Mesendoderm (in vitro differentiated cells): ENCODE measurements around the gene ANKS3.
A peak's percentile ranks its signal among the peaks of the same experiment; 100 is the strongest.

Experiments used
- DNase-seq: peaks from one replicate; pipeline ENCODE4 v3.0.0; 2013
- H2AK5ac ChIP-seq: 2 replicates; pipeline ENCODE4 v1.6.1; 2013; ENCODE audit warnings: low read length, inconsistent platforms
- H2BK120ac ChIP-seq: 2 replicates; pipeline ENCODE4 v1.6.1; 2013; ENCODE audit warnings: low read depth, mild to moderate bottlenecking, low read length, moderate library complexity, mixed read lengths
- H2BK15ac ChIP-seq: replicated peaks from 2 replicates; pipeline ENCODE4 v1.6.1; 2013; ENCODE audit warnings: low read depth, mild to moderate bottlenecking, moderate library complexity
- H2BK5ac ChIP-seq: 2 replicates; pipeline ENCODE4 v1.6.1; 2013; ENCODE audit warnings: low read length, inconsistent platforms
- H3K18ac ChIP-seq: 2 replicates; pipeline ENCODE4 v1.6.1; 2013; ENCODE audit warnings: mild to moderate bottlenecking, low read length, mixed read lengths
- H3K23ac ChIP-seq: one replicate; pipeline ENCODE4 v1.6.1; 2013; ENCODE audit warnings: low read length
- H3K27ac ChIP-seq: 2 replicates; pipeline ENCODE4 v1.5.1; 2013; ENCODE audit warnings: low read depth, mild to moderate bottlenecking, inconsistent platforms, low read length, moderate library complexity
- H3K27me3 ChIP-seq: 2 replicates; pipeline ENCODE4 v1.6.1; 2013; ENCODE audit warnings: low read length, control low read depth, mild to moderate bottlenecking, inconsistent platforms; ENCODE audit not compliant: insufficient read depth, poor library complexity
- H3K36me3 ChIP-seq: 2 replicates; pipeline ENCODE4 v1.6.1; 2013; ENCODE audit warnings: low read length, inconsistent platforms; ENCODE audit not compliant: control insufficient read depth, insufficient read depth
- H3K4ac ChIP-seq: one replicate; pipeline ENCODE4 v1.6.1; 2013; ENCODE audit warnings: low read depth, mild to moderate bottlenecking, low read length, moderate library complexity
- H3K4me1 ChIP-seq: 2 replicates; pipeline ENCODE4 v1.6.1; 2013; ENCODE audit warnings: low read depth, low read length, inconsistent platforms; ENCODE audit not compliant: control insufficient read depth
- H3K4me2 ChIP-seq: 2 replicates; pipeline ENCODE4 v1.6.1; 2013; ENCODE audit warnings: low read length
- H3K4me3 ChIP-seq: 2 replicates; pipeline ENCODE4 v1.5.1; 2013; ENCODE audit warnings: mild to moderate bottlenecking, low read length
- H3K56ac ChIP-seq: one replicate; pipeline ENCODE4 v1.6.1; 2013; ENCODE audit warnings: low read length
- H3K79me1 ChIP-seq: 2 replicates; pipeline ENCODE4 v1.6.1; 2013; ENCODE audit warnings: low read length, inconsistent platforms
- H3K79me2 ChIP-seq: 2 replicates; pipeline ENCODE4 v1.6.1; 2013; ENCODE audit warnings: mild to moderate bottlenecking, low read length; ENCODE audit not compliant: control insufficient read depth, insufficient read depth
- H3K9ac ChIP-seq: 2 replicates; pipeline ENCODE4 v1.6.1; 2013; ENCODE audit warnings: low read length, inconsistent platforms
- H4K5ac ChIP-seq: one replicate; pipeline ENCODE4 v1.6.1; 2013; ENCODE audit warnings: low read length
- H4K8ac ChIP-seq: one replicate; pipeline ENCODE4 v1.6.1; 2013; ENCODE audit warnings: low read depth, mild to moderate bottlenecking, control low read depth, low read length, moderate library complexity
- WGBS: extraction: QIAGEN DNeasy Blood & Tissue Kit; methylation state at CpG from one replicate; pipeline ENCODE4 v1.1.7; 2013; ENCODE audit warnings: low lambda C conversion rate, missing lambda C conversion rate; ENCODE audit not compliant: insufficient coverage; ENCODE audit errors: extremely low coverage; 5-methylcytosine and 5-hydroxymethylcytosine counted together

The ANKS3 gene

GRCh38 chr16:4776141-4776705, 42.2 kb upstream of the ANKS3 start:
- Histone ChIP-seq H2BK5ac (no peak overlapping the region), H2BK120ac (no peak overlapping the region), H3K79me2 (no peaks in the 10 kb centered on the region), H3K18ac (no peak overlapping the region), H3K4me2 (no peak overlapping the region), H3K27ac (no peak overlapping the region), H3K27me3 (no peaks in the 10 kb centered on the region), H2AK5ac (no peak overlapping the region), H4K5ac (no peak overlapping the region), H3K4me3 (no peak overlapping the region), H3K4me1 (no peaks in the 10 kb centered on the region), H2BK15ac (no peak overlapping the region), H3K56ac (no peak overlapping the region), H3K79me1 (no peaks in the 10 kb centered on the region), H3K36me3 (no peaks in the 10 kb centered on the region), H3K9ac (no peak overlapping the region), H4K8ac (no peak overlapping the region), H3K23ac (no peak overlapping the region), H3K4ac (no peak overlapping the region)
- DNase-seq = no peak
- no CpG with 5 or more reads among the region's 2 CpGs for WGBS

DNA sequence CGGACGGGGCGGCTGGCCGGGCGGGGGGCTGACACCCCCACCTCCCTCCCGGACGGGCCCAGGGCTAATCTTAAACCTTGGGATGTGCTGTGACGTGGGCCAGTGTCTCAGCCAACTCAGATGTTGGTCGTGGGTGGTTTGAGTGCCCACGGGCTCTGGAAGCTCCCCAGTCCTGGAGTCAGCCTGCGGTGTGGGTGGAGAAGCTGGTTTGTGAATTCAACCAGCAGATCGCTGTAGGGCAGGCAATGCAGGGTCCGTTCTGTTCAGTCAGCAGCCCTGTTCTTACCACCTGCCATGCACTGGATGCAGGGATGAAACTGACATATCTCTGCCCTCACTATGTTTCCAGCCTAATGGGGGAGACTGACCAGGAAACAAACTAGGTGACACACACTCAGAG, 40.9 kb upstream of the ANKS3 start:
- Histone ChIP-seq H3K4ac (no peak overlapping the region), H3K9ac (no peak overlapping the region), H4K8ac (no peak overlapping the region), H4K5ac (no peak overlapping the region), H3K79me1 (no peaks in the 10 kb centered on the region), H3K23ac (no peak overlapping the region), H2BK120ac (no peak overlapping the region), H3K79me2 (no peaks in the 10 kb centered on the region), H3K4me2 (no peak overlapping the region), H3K56ac (no peak overlapping the region), H3K27me3 (no peaks in the 10 kb centered on the region), H3K27ac (no peak overlapping the region), H3K36me3 (no peaks in the 10 kb centered on the region), H2BK5ac (no peak overlapping the region), H2AK5ac (no peak overlapping the region), H3K4me3 (no peak overlapping the region), H3K4me1 (no peaks in the 10 kb centered on the region), H3K18ac (no peak overlapping the region), H2BK15ac (no peak overlapping the region)
- no peak for DNase-seq
- no CpG with 5 or more reads among the region's 13 CpGs for WGBS

DNA sequence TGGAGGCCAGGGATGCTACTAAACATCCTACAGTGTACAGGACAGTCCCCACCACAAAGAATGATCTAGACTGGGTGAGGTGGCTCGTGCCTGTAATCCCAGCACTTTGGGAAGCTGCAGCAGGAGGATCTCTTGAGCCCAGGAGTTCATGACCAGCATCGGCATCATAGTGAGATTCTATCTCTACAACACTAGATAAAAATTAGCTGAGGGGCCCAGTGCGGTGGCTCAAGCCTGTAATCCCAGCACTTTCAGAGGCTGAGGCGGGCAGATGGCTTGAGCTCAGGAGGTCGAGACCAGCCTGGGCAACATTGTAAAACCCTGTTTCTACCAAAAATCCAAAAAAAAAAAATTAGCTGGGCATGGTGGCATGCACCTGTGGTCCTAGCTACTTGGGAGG, 38.3 kb upstream of the ANKS3 start:
- no peak overlapping the region for H3K4me2 ChIP-seq
- no peaks in the 10 kb centered on the region for H3K27me3 ChIP-seq
- no peak overlapping the region for H2BK15ac ChIP-seq
- DNase-seq = no peak
- no peak overlapping the region for H2BK120ac ChIP-seq
- H4K5ac ChIP-seq = no peak overlapping the region
- no peak overlapping the region for H3K18ac ChIP-seq
- no peak overlapping the region for H3K9ac ChIP-seq
- no peak overlapping the region for H3K23ac ChIP-seq
- no peak overlapping the region for H2BK5ac ChIP-seq
- no peaks in the 10 kb centered on the region for H3K36me3 ChIP-seq
- no peak overlapping the region for H2AK5ac ChIP-seq
- WGBS = no CpG with 5 or more reads among the region's 5 CpGs
- no peak overlapping the region for H4K8ac ChIP-seq
- no peak overlapping the region for H3K4me3 ChIP-seq
- H3K4ac ChIP-seq = no peak overlapping the region
- H3K79me2 ChIP-seq = no peaks in the 10 kb centered on the region
- H3K27ac ChIP-seq = no peak overlapping the region
- H3K56ac ChIP-seq = no peak overlapping the region
- H3K79me1 ChIP-seq = no peaks in the 10 kb centered on the region
- H3K4me1 ChIP-seq = no peaks in the 10 kb centered on the region

DNA sequence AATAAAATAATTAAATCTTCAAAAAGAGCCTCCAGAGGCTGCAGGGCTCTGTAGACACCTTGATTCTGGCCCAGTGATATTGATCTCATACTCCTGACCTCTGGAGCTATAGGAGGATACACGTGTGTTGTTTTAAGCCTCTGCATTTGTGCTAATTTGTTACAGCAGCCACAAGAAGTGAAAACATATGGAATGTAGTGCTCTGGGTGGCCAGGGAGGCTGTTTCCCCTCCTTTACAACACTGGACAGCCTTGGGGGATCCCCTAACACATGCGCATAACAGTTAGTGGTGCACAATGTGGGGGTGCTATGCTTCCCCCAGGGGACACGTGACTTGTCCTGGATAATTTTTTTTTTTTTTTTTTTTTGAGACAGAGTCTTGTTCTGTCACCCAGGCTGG, 37.6 kb upstream of the ANKS3 start:
- Histone ChIP-seq H2BK15ac (no peak overlapping the region), H3K79me1 (no peaks in the 10 kb centered on the region), H3K4me3 (no peak overlapping the region), H3K4me2 (no peak overlapping the region), H3K36me3 (no peaks in the 10 kb centered on the region), H2AK5ac (no peak overlapping the region), H3K4ac (no peak overlapping the region), H2BK5ac (no peak overlapping the region), H4K8ac (no peak overlapping the region), H3K27ac (no peak overlapping the region), H3K56ac (no peak overlapping the region), H3K27me3 (no peaks in the 10 kb centered on the region), H4K5ac (no peak overlapping the region), H3K23ac (no peak overlapping the region), H3K79me2 (peaks cover under 1% of the 10 kb centered on the region), H2BK120ac (no peak overlapping the region), H3K9ac (no peak overlapping the region), H3K18ac (no peak overlapping the region), H3K4me1 (no peaks in the 10 kb centered on the region)
- no CpG with 5 or more reads among the region's 3 CpGs for WGBS
- no peak for DNase-seq

DNA sequence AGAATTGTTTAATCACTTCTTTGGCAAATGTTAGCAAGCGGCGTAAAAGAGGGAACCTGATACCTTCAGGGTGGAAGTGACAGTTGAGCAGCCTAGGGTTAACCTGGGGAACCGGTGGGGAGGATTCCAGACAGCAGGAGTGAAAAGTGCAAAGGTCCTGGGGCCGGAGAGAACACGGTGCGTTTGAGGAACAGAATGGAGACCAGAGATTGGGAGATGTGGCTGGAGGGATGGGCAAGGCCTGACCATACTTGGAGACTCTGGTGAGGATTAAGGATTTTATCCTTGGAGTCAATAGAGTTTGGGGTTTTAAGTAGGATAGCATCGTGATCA, 35.2 kb upstream of the ANKS3 start:
- H3K4me1 ChIP-seq = peaks cover 1% of the 10 kb centered on the region
- H2BK5ac ChIP-seq = no peak overlapping the region
- H3K27ac ChIP-seq = no peak overlapping the region
- no peak overlapping the region for H3K23ac ChIP-seq
- H2BK120ac ChIP-seq = no peak overlapping the region
- no peak overlapping the region for H2AK5ac ChIP-seq
- no peak overlapping the region for H3K4me3 ChIP-seq
- peaks cover 2% of the 10 kb centered on the region for H3K36me3 ChIP-seq
- H3K79me2 ChIP-seq = peaks cover 6% of the 10 kb centered on the region
- H2BK15ac ChIP-seq = no peak overlapping the region
- no peak for DNase-seq
- no peak overlapping the region for H3K4me2 ChIP-seq
- no peak overlapping the region for H3K4ac ChIP-seq
- H3K9ac ChIP-seq = no peak overlapping the region
- peak overlapping the region; percentile 89 for H3K56ac ChIP-seq
- peak overlapping the region; percentile 28 for H4K8ac ChIP-seq
- no peaks in the 10 kb centered on the region for H3K27me3 ChIP-seq
- no peak overlapping the region for H3K18ac ChIP-seq
- H4K5ac ChIP-seq = no peak overlapping the region
- H3K79me1 ChIP-seq = peaks cover 9% of the 10 kb centered on the region
- no CpG with 5 or more reads among the region's 7 CpGs for WGBS

DNA sequence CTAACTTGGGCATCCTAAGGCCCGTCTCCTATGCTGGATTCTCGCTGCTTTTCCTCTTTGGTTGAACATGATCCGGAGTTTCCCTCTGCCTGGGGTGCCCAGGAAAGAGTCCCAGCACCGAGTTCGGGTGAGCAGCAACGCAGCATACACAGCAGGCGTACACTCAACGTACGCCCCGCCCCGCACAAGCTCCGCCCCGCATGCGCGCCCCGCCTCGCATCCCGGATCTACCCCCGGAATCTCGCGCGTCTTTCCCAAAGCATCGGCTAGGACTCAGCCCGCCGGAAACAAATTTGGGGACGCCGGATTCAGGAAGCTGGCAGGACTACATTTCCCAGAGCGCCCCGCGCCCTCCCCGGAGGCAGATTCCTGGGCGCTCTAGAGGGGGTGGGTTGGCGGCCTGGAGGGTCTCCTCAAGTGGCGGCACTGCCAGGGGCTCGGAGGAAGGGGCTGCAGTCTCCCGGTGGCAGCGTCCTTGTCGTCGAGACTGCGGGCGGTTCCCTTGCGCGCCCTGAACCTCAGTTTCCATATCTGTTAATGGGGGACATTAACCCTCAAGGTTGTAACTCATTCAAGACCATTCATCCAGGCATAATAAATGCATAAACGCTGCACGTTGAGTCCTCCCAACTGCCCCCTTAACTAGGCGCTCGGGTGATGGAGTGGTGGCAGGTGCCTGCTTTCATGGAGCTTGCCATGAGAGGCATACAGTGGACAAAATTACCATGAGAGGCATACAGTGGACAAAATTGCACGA, 34.7 kb upstream of the ANKS3 start:
- Histone ChIP-seq H3K9ac (peak overlapping the region; percentile 95), H2AK5ac (no peak overlapping the region), H3K27ac (no peak overlapping the region), H3K4me1 (peaks cover 1% of the 10 kb centered on the region), H3K4ac (no peak overlapping the region), H3K4me2 (peak overlapping the region; percentile 97), H3K4me3 (peak overlapping the region; percentile 70), H4K8ac (peak overlapping the region; percentile 28), H3K18ac (no peak overlapping the region), H3K56ac (peak overlapping the region; percentile 97), H2BK120ac (no peak overlapping the region), H3K79me2 (peaks cover 6% of the 10 kb centered on the region), H3K23ac (no peak overlapping the region), H4K5ac (no peak overlapping the region), H3K36me3 (peaks cover 2% of the 10 kb centered on the region), H2BK5ac (no peak overlapping the region), H3K79me1 (peaks cover 9% of the 10 kb centered on the region), H2BK15ac (no peak overlapping the region), H3K27me3 (no peaks in the 10 kb centered on the region)
- no CpG with 5 or more reads among the region's 48 CpGs for WGBS
- DNase-seq = peak; percentile 98
